GM19193 (cell line): ENCODE measurements around the gene FOXA2.

ENCODE experiments used
- POLR2A ChIP-seq: IDR thresholded peaks from 4 replicates; pipeline ENCODE4 v1.6.1; 2011; ENCODE audit not compliant: insufficient read depth, insufficient read length; ENCODE audit errors: extremely low read depth

Gene FOXA2

GRCh38 chr20:22577515-22578220 lies 6.7 kb downstream of the FOXA2 start:
- no peak for TF ChIP-seq POLR2A

GRCh38 chr20:22576733-22577514 lies 7.4 kb downstream of the FOXA2 start:
- no peak for TF ChIP-seq POLR2A

- TF ChIP-seq POLR2A: no peak
Observed at GRCh38 chr20:22576273-22576672, 8.1 kb downstream of the FOXA2 start.

GRCh38 chr20:22575737-22576136 lies 8.6 kb downstream of the FOXA2 start:
- no peak for TF ChIP-seq POLR2A

GRCh38 chr20:22575087-22575721 lies 9.2 kb downstream of the FOXA2 start:
- no peak for TF ChIP-seq POLR2A

GRCh38 chr20:22574545-22575086 lies 9.8 kb downstream of the FOXA2 start:
- TF ChIP-seq POLR2A: no peak

- TF ChIP-seq POLR2A: no peak
Observed at GRCh38 chr20:22572491-22572890, 11.9 kb downstream of the FOXA2 start.

GRCh38 chr20:22572023-22572422 lies 12.3 kb downstream of the FOXA2 start:
- TF ChIP-seq POLR2A: no peak

- TF ChIP-seq POLR2A: no peak
Observed at GRCh38 chr20:22569353-22569752, 15.0 kb downstream of the FOXA2 start.

- no peak for TF ChIP-seq POLR2A
Observed at GRCh38 chr20:22568872-22569344, 15.5 kb downstream of the FOXA2 start.

- TF ChIP-seq POLR2A: no peak
Observed at GRCh38 chr20:22567944-22568871, 16.2 kb downstream of the FOXA2 start.

GRCh38 chr20:22566876-22567658 lies 17.3 kb downstream of the FOXA2 start:
- TF ChIP-seq POLR2A: no peak
